Activated T-helper 2 cell treated with anti-CD3 and anti-CD28 coated beads, Interferon-gamma antibody, Interleukin-2, Interleukin-4, amounts not matched to agents 10 μg/mL and 5 μg/mL and 100 μg/mL, durations not matched to agents 14 hours and 24 hours and 36 hours (primary cell): ENCODE data around the gene UBTD1. TPM values are rescaled to one million over a fixed set of nuclear protein-coding genes. Genes with fewer than 3 reads are reported as not detected.
A peak's percentile ranks its signal among the peaks of the same experiment; 100 is the strongest.
"Not testable (repeated sequence)": the region's sequence is repeated elsewhere in the genome, so short reads cannot be mapped to it uniquely, and the experiment has no call there.

Experiments
- DNase-seq: peaks from one replicate; pipeline ENCODE4 v3.0.0; 2021; ENCODE audit warnings: low spot score
- H3K27ac Mint-ChIP-seq: one replicate; pipeline ENCODE4 v1.8.0; 2021; ENCODE audit warnings: mixed read lengths
- H3K27me3 Mint-ChIP-seq: one replicate; pipeline ENCODE4 v1.8.0; 2021; ENCODE audit warnings: low read depth, mixed read lengths
- H3K36me3 Mint-ChIP-seq: one replicate; pipeline ENCODE4 v1.8.0; 2021; ENCODE audit warnings: low read depth, mixed read lengths
- H3K4me1 Mint-ChIP-seq: one replicate; pipeline ENCODE4 v1.8.0; 2021; ENCODE audit warnings: low read depth, mixed read lengths
- H3K4me3 Mint-ChIP-seq: one replicate; pipeline ENCODE4 v1.8.0; 2021; ENCODE audit warnings: low read depth, mild to moderate bottlenecking, moderate library complexity, mixed read lengths
- H3K9me3 Mint-ChIP-seq: one replicate; pipeline ENCODE4 v1.8.0; 2021; ENCODE audit warnings: mixed read lengths
- intact Hi-C: fragments of 100-400 bp; cut with micrococcal nuclease; formaldehyde crosslinking; loops from one replicate; pipeline ENCODE4 v1.15.1; 2023
- total RNA-seq: library from RNA; stranded (reverse); gene quantifications from 2 replicates; pipeline ENCODE4 v1.2.3, GENCODE V29; 2022

The UBTD1 gene
- total RNA-seq, 1 donor from 2014 or later = 1.6 TPM

DNA sequence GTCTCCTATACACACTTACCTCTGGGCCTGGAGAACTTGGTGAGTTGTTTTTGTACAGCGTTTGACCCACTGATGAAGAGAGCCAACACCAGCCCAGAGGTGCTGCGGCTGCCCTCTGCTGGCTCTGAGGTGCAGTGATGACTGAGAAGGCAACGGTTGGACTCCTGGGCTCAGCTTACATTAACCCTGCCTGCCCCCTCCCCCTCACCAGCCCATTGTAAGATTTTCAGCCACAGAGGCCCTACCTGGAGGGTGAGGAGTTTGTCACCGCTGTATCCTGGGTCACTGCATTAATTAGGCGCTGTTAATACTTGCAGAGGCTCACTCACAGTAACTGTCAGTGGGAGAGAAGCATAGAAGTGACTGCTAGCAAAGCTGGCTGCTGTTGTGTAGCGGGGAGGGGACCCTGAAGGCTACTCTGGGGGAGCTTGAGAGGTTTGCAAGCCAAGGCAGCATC lies 54.9 kb downstream of the UBTD1 start:
- intact Hi-C loops = loop anchor here (1.0 kb wide), 3 partner anchors 18 to 146 kb away; no protein-coding TSS in a partner anchor
- Mint-ChIP-seq H3K27ac (no peak overlapping the region), H3K36me3 (no peaks in the 10 kb centered on the region)

DNA sequence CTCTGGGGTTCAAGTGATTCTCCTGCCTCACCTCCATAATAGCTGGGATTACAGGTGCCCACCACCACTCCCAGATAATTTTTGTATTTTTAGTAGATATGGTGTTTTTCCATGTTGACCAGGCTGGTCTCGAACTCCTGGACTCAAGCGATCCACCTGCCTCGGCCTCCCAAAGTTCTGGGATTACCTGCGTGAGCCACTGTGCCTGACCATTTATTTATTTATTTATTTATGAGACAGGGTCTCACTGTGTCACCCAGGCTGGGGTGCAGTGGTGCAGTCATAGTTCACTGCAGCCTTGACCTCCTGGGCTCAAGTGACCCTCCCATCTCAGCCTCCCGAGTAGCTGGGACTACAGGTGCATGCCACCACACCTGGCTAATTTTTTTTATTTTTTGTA lies 55.6 kb downstream of the UBTD1 start:
- intact Hi-C loops, H3K4me3 Mint-ChIP-seq, H3K4me1 Mint-ChIP-seq, DNase-seq, H3K27ac Mint-ChIP-seq, H3K36me3 Mint-ChIP-seq, H3K9me3 Mint-ChIP-seq, H3K27me3 Mint-ChIP-seq: not testable (repeated sequence)

More for the DNA sequence above, 54.9 kb downstream of the UBTD1 start:
- Mint-ChIP-seq H3K27me3 (no peaks in the 10 kb centered on the region), H3K9me3 (peaks cover 3% of the 10 kb centered on the region), H3K4me3 (no peak overlapping the region), H3K4me1 (peaks cover 2% of the 10 kb centered on the region)
- peak; percentile 45 for DNase-seq

DNA sequence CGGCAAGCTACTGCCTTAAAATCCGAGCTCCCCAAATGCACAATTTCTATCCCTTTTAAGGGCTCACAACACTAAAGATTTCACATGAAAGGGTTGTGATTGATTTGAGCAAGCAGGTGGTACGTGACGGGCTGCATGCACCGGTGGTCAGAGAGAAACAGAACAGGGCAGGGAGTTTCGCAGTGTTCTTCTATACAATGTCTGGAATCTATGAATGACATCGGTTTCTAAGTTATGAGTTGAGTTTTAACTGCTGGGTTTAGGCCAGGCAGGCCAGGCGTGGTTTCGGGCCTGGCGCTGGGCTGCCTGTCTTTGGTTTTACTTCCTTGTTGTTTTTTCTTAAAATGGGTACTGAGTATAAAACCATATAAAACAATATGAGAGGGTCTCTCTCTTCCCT lies 56.8 kb downstream of the UBTD1 start:
- intact Hi-C loops, H3K27me3 Mint-ChIP-seq, H3K4me1 Mint-ChIP-seq, H3K36me3 Mint-ChIP-seq, H3K9me3 Mint-ChIP-seq, H3K27ac Mint-ChIP-seq, DNase-seq, H3K4me3 Mint-ChIP-seq: not testable (repeated sequence)

DNA sequence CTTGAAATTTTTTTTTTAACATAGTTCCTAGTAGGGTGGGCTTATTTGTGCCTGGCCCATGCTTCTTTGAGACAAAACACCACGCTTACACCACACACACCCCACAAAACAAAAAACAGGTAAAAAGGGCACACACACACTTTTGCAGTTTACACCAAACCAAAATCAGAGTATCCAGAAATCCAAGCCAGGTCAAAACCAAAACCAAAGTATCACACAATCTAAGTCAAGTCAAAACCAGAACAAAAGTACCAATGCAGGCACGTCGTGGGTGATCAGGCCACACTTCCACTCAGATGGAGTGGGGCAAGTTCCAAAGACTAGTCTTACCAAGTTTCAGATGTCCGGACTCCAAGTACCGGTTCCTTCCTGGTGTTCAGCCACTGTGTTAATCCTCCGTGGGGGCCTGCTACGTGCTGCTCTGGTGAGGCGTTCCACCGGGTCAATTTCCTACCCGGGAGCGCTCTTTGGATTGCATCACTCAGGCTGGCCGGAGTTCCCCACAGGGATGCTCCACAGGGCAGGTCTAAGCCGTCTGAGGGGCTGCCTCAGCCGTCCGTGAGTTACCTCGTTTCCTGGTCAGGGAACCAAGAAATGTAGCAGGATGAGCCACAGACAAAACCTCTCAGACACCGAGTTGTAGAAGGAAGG lies 62.1 kb downstream of the UBTD1 start:
- H3K27me3 Mint-ChIP-seq, H3K27ac Mint-ChIP-seq, H3K36me3 Mint-ChIP-seq, intact Hi-C loops, H3K4me3 Mint-ChIP-seq, H3K9me3 Mint-ChIP-seq, DNase-seq, H3K4me1 Mint-ChIP-seq: not testable (repeated sequence)

DNA sequence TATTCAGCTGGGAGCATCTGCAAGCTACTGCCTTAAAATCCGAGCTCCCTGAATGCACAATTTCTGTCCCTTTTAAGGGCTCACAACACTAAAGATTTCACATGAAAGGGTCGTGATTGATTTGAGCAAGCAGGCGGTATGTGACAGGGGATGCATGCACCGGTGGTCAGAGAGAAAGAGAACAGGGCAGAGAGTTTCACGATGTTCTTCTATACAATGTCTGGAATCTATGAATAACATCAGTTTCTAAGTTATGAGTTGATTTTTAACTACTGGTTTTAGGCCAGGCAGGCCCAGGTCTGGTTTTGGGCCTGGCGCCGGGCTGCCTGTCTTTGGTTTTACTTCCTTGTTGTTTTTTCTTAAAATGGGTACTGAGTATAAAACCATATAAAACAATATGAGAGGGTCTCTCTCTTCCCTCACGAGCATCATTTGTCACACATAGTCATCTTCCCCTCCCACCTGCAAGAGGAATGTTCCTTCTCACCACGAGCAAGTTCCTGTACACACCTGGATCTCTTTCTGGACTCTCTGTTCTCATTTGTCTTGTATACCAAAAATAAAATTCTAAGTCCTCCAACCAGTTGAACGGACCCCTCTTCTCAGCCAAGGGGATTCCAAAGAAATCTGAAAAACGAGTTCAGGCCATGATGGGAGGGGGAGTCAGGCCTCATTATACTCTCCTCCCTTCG lies 62.8 kb downstream of the UBTD1 start:
- DNase-seq, H3K27me3 Mint-ChIP-seq, H3K36me3 Mint-ChIP-seq, H3K4me1 Mint-ChIP-seq, H3K9me3 Mint-ChIP-seq, H3K4me3 Mint-ChIP-seq, intact Hi-C loops, H3K27ac Mint-ChIP-seq: not testable (repeated sequence)

DNA sequence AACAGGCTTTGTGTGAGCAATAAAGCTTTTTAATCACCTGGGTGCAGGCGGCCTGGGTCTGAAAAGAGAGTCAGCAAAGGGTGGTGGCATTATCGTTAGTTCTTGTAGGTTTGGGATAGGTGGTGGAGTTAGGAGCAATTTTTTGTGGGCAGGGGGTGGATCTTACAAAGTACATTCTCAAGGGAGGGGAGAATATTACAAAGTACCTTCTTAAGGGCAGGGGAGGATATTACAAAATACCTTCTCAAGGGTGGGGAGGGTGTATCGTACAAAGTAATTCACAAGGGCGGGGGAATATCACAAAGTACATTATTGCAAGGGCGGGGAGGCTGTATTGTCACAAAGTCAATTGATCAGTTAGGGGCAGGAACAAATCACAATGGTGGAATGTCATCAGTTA lies 63.6 kb downstream of the UBTD1 start:
- H3K27ac Mint-ChIP-seq = not testable (repeated sequence)

DNA sequence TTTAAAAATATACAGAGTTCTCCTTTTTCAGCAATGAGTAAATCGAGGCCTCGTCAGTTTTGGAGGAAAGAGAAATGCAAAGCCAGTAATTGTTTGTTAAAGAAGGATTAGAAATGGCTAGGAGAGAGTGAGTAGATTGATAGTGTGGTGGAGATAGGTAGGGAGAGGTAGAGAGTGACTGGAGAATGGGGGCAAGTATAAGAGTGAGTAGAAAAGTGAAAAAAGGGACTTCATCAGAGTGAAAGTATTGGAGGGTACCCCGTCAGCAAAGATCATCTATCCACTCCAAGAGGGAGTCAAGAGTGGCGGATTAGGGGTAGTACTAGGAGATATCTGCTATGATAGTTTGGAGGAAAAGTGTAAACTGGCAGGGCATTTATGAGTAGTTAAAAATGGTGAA lies 64.6 kb downstream of the UBTD1 start:
- Mint-ChIP-seq H3K4me3 (no peak overlapping the region), H3K9me3 (no peaks in the 10 kb centered on the region), H3K36me3 (no peaks in the 10 kb centered on the region), H3K27me3 (no peaks in the 10 kb centered on the region), H3K27ac (no peak overlapping the region), H3K4me1 (peaks cover 5% of the 10 kb centered on the region)
- DNase-seq = no peak
- intact Hi-C loops = no loop called here

More for the DNA sequence above, 63.6 kb downstream of the UBTD1 start:
- DNase-seq, intact Hi-C loops, H3K36me3 Mint-ChIP-seq, H3K9me3 Mint-ChIP-seq, H3K27me3 Mint-ChIP-seq, H3K4me1 Mint-ChIP-seq, H3K4me3 Mint-ChIP-seq: not testable (repeated sequence)

DNA sequence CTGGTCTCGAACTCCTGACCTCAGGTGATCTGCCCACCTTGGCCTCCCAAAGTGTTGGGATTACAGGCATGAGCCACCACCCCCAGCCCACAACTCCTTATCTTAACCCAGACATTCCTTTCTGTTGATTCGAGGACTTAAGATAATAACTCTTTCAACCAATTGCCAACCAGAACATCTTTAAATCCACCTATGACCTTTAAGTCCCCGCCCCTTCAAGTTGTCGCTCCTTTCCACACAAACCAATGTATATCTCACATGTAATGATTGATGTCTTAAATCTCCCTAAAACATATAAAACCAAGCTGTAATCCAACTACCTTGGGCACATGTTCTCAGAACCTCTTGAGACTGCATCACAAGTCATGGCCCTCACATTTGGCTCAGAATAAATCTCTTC lies 66.1 kb downstream of the UBTD1 start:
- peaks cover 5% of the 10 kb centered on the region for H3K4me1 Mint-ChIP-seq
- no peaks in the 10 kb centered on the region for H3K36me3 Mint-ChIP-seq
- H3K27ac Mint-ChIP-seq = no peak overlapping the region
- intact Hi-C loops = no loop called here
- no peaks in the 10 kb centered on the region for H3K27me3 Mint-ChIP-seq
- DNase-seq = no peak
- H3K9me3 Mint-ChIP-seq = no peaks in the 10 kb centered on the region
- no peak overlapping the region for H3K4me3 Mint-ChIP-seq

DNA sequence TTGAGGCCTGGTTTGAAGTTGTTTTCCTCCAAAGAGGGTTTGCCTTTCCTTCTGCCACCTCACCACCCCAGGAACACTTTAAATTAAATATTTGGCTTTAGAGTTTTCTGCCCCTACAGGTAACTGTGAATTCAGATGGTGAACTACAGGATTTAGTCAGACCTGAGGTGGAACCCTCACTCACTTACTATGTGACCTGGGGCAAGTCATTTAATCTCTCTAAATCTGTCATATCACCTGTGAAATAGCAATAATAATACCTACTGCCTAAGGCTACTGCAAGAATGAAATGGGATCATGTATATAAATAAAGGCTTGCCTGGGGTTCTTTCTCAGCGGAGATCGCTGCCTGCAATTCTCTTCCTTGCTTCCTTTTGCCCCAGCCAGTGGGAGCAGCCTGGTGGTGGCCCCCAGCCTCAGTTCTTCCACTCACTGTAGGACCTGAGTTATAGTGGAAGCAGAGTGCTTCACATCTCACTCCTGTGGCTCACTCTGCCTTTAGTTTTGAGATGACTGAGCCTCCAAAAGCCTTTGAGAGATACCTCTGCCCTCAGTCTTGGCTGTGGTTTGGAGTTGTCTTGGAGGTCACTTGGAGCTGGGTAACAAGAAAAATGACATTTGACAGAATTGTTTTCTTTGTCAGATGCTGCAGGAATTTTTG lies 67.7 kb downstream of the UBTD1 start:
- Mint-ChIP-seq H3K9me3 (no peaks in the 10 kb centered on the region), H3K27me3 (no peaks in the 10 kb centered on the region), H3K4me3 (no peak overlapping the region), H3K36me3 (no peaks in the 10 kb centered on the region), H3K27ac (no peak overlapping the region), H3K4me1 (peaks cover 1% of the 10 kb centered on the region)
- intact Hi-C loops = no loop called here
- no peak for DNase-seq

DNA sequence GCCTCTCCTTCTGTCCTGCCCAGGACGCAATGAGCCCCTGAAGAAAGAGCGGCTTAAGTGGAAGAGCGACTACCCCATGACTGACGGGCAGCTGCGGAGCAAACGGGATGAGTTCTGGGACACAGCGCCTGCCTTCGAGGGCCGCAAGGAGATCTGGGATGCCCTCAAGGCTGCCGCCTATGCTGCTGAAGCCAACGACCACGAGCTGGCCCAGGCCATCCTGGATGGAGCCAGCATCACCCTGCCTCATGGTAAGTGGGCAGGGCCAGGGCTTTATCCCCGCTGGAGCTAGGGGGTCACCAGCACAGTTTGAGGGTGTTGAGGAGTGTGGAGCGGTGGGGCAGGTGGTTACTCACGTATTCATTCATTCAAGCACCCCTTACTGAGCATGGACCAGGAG lies 69.2 kb downstream of the UBTD1 start:
- H3K4me3 Mint-ChIP-seq = no peak overlapping the region
- DNase-seq = no peak
- H3K9me3 Mint-ChIP-seq = no peaks in the 10 kb centered on the region
- intact Hi-C loops = no loop called here
- H3K36me3 Mint-ChIP-seq = no peaks in the 10 kb centered on the region
- H3K4me1 Mint-ChIP-seq = peaks cover 1% of the 10 kb centered on the region
- no peak overlapping the region for H3K27ac Mint-ChIP-seq
- no peaks in the 10 kb centered on the region for H3K27me3 Mint-ChIP-seq

DNA sequence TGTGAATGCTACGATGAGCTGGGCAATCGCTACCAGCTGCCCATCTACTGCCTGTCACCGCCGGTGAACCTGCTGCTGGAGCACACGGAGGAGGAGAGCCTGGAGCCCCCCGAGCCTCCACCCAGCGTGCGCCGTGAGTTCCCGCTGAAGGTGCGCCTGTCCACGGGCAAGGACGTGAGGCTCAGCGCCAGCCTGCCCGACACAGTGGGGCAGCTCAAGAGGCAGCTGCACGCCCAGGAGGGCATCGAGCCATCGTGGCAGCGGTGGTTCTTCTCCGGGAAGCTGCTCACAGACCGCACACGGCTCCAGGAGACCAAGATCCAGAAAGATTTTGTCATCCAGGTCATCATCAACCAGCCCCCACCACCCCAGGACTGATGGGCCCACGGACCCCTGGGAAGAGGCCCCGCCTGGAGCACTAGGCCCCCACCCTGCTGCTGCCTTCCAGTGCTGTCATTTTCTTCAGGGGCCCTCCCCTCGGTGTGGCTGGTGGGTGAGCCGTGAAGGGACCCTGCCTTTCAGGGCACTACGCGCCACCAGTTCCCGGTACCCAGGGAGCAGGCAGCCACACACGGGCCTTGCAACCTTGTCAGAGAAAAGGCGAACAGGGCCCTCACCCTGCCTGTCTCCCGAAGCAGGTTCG lies 71.5 kb downstream of the UBTD1 start:
- DNase-seq = no peak
- Mint-ChIP-seq H3K27me3 (no peaks in the 10 kb centered on the region), H3K4me1 (peaks cover 1% of the 10 kb centered on the region), H3K9me3 (no peaks in the 10 kb centered on the region), H3K27ac (no peak overlapping the region), H3K36me3 (no peaks in the 10 kb centered on the region), H3K4me3 (no peak overlapping the region)
- intact Hi-C loops = no loop called here

DNA sequence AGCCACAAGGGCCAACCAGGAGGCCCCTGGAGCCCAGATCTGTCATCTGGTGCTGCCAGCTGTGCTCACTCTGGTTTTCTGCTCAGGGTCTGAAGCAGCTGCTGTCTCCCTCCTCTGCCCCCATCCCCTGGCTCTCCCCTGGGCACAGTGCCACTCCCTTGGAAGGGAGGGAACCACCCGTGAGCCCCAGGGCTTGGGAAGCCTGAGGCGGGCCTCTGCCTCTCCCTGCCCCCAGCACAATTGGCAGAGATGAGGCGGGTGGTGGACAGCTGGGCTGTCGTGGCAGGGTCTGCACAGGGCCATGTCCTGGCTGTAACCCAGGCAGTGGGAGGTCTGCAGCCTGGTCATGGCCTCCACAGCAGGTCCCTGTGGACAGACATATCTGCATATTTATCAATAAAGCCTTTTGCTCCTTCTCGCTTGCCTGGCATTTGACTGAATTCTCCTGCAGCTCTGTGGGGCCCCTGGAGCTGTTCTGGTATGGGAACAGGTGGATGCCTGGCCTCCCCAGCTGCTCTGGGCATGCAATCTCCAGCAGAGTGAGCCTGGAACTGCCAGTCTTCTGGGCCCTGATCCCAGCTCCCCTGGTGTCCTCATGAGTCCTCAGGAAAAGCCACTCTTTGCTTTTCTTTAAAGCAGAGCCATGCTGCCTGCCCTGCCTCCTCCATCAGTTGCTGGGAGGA lies 72.2 kb downstream of the UBTD1 start:
- H3K27ac Mint-ChIP-seq = no peak overlapping the region

More for the DNA sequence above, 72.2 kb downstream of the UBTD1 start:
- intact Hi-C loops = no loop called here
- no peak for DNase-seq
- Mint-ChIP-seq H3K36me3 (no peaks in the 10 kb centered on the region), H3K9me3 (no peaks in the 10 kb centered on the region), H3K4me1 (peaks cover 1% of the 10 kb centered on the region), H3K27me3 (no peaks in the 10 kb centered on the region), H3K4me3 (no peak overlapping the region)
